HepG2 (cell line): ENCODE data around the gene OR2L13. TPM values are rescaled to one million over a fixed set of nuclear protein-coding genes. Genes with fewer than 3 reads are reported as not detected.

ENCODE experiments used
- ATAC-seq: fragments of 200-7000 bp; cut with Tn5 transposase; 3 replicates; pipeline ENCODE4 v1.9.1; 2020; ENCODE audit warnings: mild to moderate bottlenecking, moderate library complexity
- BruUV-seq: library from RNA; stranded (reverse); fragments of 400-500 nt; replicated peaks from 2 replicates; lab custom pipeline; 2021; lab: Mats Ljungman, UMichigan
- CTCF ChIA-PET: fragments of 300-600 bp; formaldehyde crosslinking; extraction: SDS; loops from one replicate; lab custom pipeline; 2021; ENCODE audit warnings: low total read pairs, inconsistent platforms, low intra/inter-chr PET ratio; lab: Yijun Ruan, JAX
- POLR2A ChIA-PET: fragments of 350-600 bp; sonication (Branson Sonifier 250); formaldehyde crosslinking; loops from one replicate; lab custom pipeline; 2020; ENCODE audit warnings: antibody characterized with exemption, inconsistent platforms; lab: Yijun Ruan, JAX
- DNase-seq: peaks from one replicate; pipeline ENCODE4 v3.0.0-alpha.2; 2015; ENCODE audit warnings: low spot score
- FAIRE-seq: peaks from 3 replicates; lab custom pipeline; 2011; peaks lifted over from hg19 to GRCh38; lab: Jason Lieb, UNC
- H2AFZ ChIP-seq: one replicate; pipeline ENCODE4 v1.6.1; 2011; ENCODE audit warnings: low read length, inconsistent platforms
- H3K27ac ChIP-seq: fragments of 300-600 bp; 3 replicates; pipeline ENCODE4 v1.8.0; 2011; ENCODE audit warnings: mixed run types, mild to moderate bottlenecking, mixed read lengths, low read length, inconsistent platforms; ENCODE audit not compliant: insufficient read depth; ENCODE audit errors: extremely low read length
- H3K27me3 ChIP-seq, 2 experiments: fragments of 200-600 bp in 1 of 2; 2 replicates in 1 of 2; 3 replicates in 1 of 2; pipeline versions ENCODE4 v1.6.0 to v1.8.0; 2011; ENCODE audit warnings: low read length in 2 of 2, mild to moderate bottlenecking in 2 of 2, moderate library complexity in 2 of 2, inconsistent platforms in 1 of 2; ENCODE audit not compliant: insufficient read depth in 2 of 2, control insufficient read depth in 1 of 2
- H3K36me3 ChIP-seq, 2 experiments: fragments of 200-600 bp in 1 of 2; replicated peaks in 1 of 2; 2 replicates in 1 of 2; 3 replicates in 1 of 2; pipeline versions ENCODE4 v1.5.1 to v1.8.0; 2011; ENCODE audit warnings: low read length in 2 of 2, inconsistent platforms in 1 of 2; ENCODE audit not compliant: insufficient read depth in 2 of 2, control insufficient read depth in 1 of 2
- H3K4me1 ChIP-seq: 2 replicates; pipeline ENCODE4 v1.5.1; 2012; ENCODE audit warnings: low read length, inconsistent platforms; ENCODE audit not compliant: insufficient read depth
- H3K4me2 ChIP-seq: 2 replicates; pipeline ENCODE4 v1.6.0; 2011; ENCODE audit warnings: low read depth, low read length, inconsistent platforms
- H3K4me3 ChIP-seq, 3 experiments: fragments of 200-600 bp in 1 of 3; sonication (generic), shearing (Covaris generic) in 1 of 3; replicated peaks in 1 of 3; 2 replicates each; pipeline ENCODE4 v1.5.1; 2011 to 2016; ENCODE audit warnings: low read length in 3 of 3, inconsistent platforms in 2 of 3, low read depth in 2 of 3, mild to moderate bottlenecking in 2 of 3, control low read depth in 1 of 3, mixed read lengths in 1 of 3; ENCODE audit not compliant: insufficient read depth in 1 of 3
- H3K79me2 ChIP-seq: one replicate; pipeline ENCODE4 v1.6.1; 2011; ENCODE audit warnings: low read length, inconsistent platforms; ENCODE audit not compliant: insufficient read depth
- H3K9ac ChIP-seq: 2 replicates; pipeline ENCODE4 v1.6.0; 2011; ENCODE audit warnings: mild to moderate bottlenecking, low read depth, low read length, inconsistent platforms; ENCODE audit not compliant: insufficient read depth
- H3K9me3 ChIP-seq: 2 replicates; pipeline ENCODE4 v1.5.1; 2012; ENCODE audit warnings: mild to moderate bottlenecking, low read length
- H4K20me1 ChIP-seq: 2 replicates; pipeline ENCODE4 v1.6.0; 2011; ENCODE audit warnings: inconsistent platforms, mild to moderate bottlenecking, low read length, moderate library complexity; ENCODE audit not compliant: insufficient read depth
- ATF7 ChIP-seq, 2 experiments: fragments of 450-650 bp in 1 of 2; sonication (generic) in 1 of 2; formaldehyde crosslinking in 1 of 2; IDR thresholded peaks; 2 replicates each; pipeline versions ENCODE4 v1.4.0 to v1.6.1; 2016 to 2020; ENCODE audit warnings: antibody characterized with exemption in 1 of 2, mild to moderate bottlenecking in 1 of 2, missing genetic modification reagents in 1 of 2
- RNF219 ChIP-seq: sonication (generic); formaldehyde crosslinking; IDR thresholded peaks from 2 replicates; pipeline ENCODE4 v1.5.0; 2020; ENCODE audit warnings: mild to moderate bottlenecking, missing genetic modification reagents
- ZBTB4 ChIP-seq: sonication (generic); formaldehyde crosslinking; IDR thresholded peaks from 2 replicates; pipeline ENCODE4 v1.4.0; 2020; ENCODE audit warnings: missing genetic modification reagents, mild to moderate bottlenecking, borderline replicate concordance
- ZNF513 ChIP-seq: sonication (generic); formaldehyde crosslinking; conservative IDR thresholded peaks from 2 replicates; pipeline ENCODE4 v1.5.0; 2020; ENCODE audit warnings: missing genetic modification reagents
- WGBS: methylation state at CpG from one replicate; pipeline ENCODE4 v1.1.6; 2017; ENCODE audit warnings: low lambda C conversion rate; 5-methylcytosine and 5-hydroxymethylcytosine counted together
- in situ Hi-C: cut with HindIII; loops from 2 replicates; pipeline ENCODE4 v1.10.0; 2017; ENCODE audit warnings: low pct_unique_long_range_greater_than_20kb; ENCODE audit not compliant: extremely low pct_ligation_motif_present
- intact Hi-C: fragments of 100-400 bp; cut with micrococcal nuclease; formaldehyde crosslinking; loops from one replicate; pipeline ENCODE4 v1.10.0; 2022; ENCODE audit not compliant: unreplicated experiment
- polyA plus RNA-seq, 8 experiments: library from polyadenylated mRNA; depleted of rRNA in 3 of 8; stranded (reverse) in 7 of 8; unstranded in 1 of 8; fragments of >200 nt; fragmentation: Illumina TruSeq in 4 of 8; extraction: Trizol in 4 of 8; gene quantifications; 2 replicates each; pipeline versions ENCODE4 v1.2.1 to v1.2.3, GENCODE V29; 2011 to 2016; ENCODE audit warnings: low read depth in 4 of 8, missing spikeins in 1 of 8, mixed read lengths in 1 of 8; ENCODE audit not compliant: insufficient read depth in 1 of 8
- total RNA-seq, 5 experiments: library from RNA; depleted of rRNA; stranded (reverse); fragments of >200 nt; fragmentation: Illumina TruSeq; extraction: Trizol; gene quantifications; 2 replicates each; pipeline ENCODE4 v1.2.3, GENCODE V29; 2016; ENCODE audit warnings: low read depth in 1 of 5

OR2L13 gene
- total and polyA plus RNA-seq, 2 of the 13 experiments (the other 11 are each of a cell fraction or from before 2014, with no cell fraction given) = not detected

GRCh38 chr1:248140846-248141245, 45.9 kb downstream of the OR2L13 start (continued):
- no peak for TF ChIP-seq ZNF513 (CRISPR knock-in tag)
- no peak for TF ChIP-seq ZBTB4 (CRISPR knock-in tag)

GRCh38 chr1:248143311-248143710, 48.3 kb downstream of the OR2L13 start:
- no TSS peak for BruUV-seq
- no peak overlapping the region for H3K27ac ChIP-seq
- TF ChIP-seq RNF219 (CRISPR knock-in tag) (no peak), ATF7 (IDR thresholded peaks at IDR 0.05) (peak; percentile 53), ATF7 (CRISPR knock-in tag; IDR thresholded peaks at IDR 0.05) (no peak)
- TF ChIP-seq, all 625 proteins: peak for 1
- no peak overlapping the region for H3K4me3 ChIP-seq
- 0% methylated on average over 1 of the region's 1 CpG for WGBS
- DNase-seq (no peak), FAIRE-seq (no peak), ATAC-seq (no peak)
- peaks cover 79% of the 10 kb centered on the region for H3K9me3 ChIP-seq
- no peaks in the 10 kb centered on the region for H3K79me2 ChIP-seq
- H3K4me1 ChIP-seq = no peaks in the 10 kb centered on the region
- no peak overlapping the region for H3K4me2 ChIP-seq
- in situ Hi-C loops (no loop called here), intact Hi-C loops (no loop called here)
- CTCF ChIA-PET = no interaction called here
- no peaks in the 10 kb centered on the region for H3K36me3 ChIP-seq
- no peaks in the 10 kb centered on the region for H4K20me1 ChIP-seq
- H3K9ac ChIP-seq = no peak overlapping the region
- H2AFZ ChIP-seq = no peak overlapping the region
- POLR2A ChIA-PET = no interaction called here
- no peaks in the 10 kb centered on the region for H3K27me3 ChIP-seq
